Esophagus muscularis mucosa (tissue), 4 donors: ENCODE data around the gene NSUN7. TPM values are rescaled to one million over a fixed set of nuclear protein-coding genes. Genes with fewer than 3 reads are reported as not detected.

ENCODE experiments used
- DNase-seq: peaks from one replicate; pipeline ENCODE4 v3.0.0-alpha.2; 2017; ENCODE audit errors: extremely low spot score
- H3K27ac ChIP-seq, 4 donors: fragments of 200-600 bp; sonication (generic); replicated peaks in 1 of 4; 1 replicate in 3 of 4; 2 replicates in 1 of 4; pipeline ENCODE4 v1.5.1; 2016 to 2019; ENCODE audit warnings: mild to moderate bottlenecking in 1 of 4
- H3K27me3 ChIP-seq, 4 donors: fragments of 200-600 bp; sonication (generic); one replicate each; pipeline versions ENCODE4 v1.5.1 to v1.6.0; 2016 to 2019
- H3K36me3 ChIP-seq, 4 donors: fragments of 200-600 bp; sonication (generic); one replicate each; pipeline ENCODE4 v1.5.1; 2016 to 2019
- H3K4me1 ChIP-seq, 4 donors: fragments of 200-600 bp; sonication (generic); one replicate each; pipeline ENCODE4 v1.5.1; 2016 to 2019
- H3K4me3 ChIP-seq, 4 donors: fragments of 200-600 bp; sonication (generic); 1 replicate in 2 of 4; 2 replicates in 2 of 4; pipeline ENCODE4 v1.5.1; 2016 to 2019; ENCODE audit warnings: mild to moderate bottlenecking in 4 of 4, moderate library complexity in 1 of 4
- H3K9me3 ChIP-seq, 4 donors: fragments of 200-600 bp; sonication (generic); 1 replicate in 3 of 4; 2 replicates in 1 of 4; pipeline ENCODE4 v1.5.1; 2016 to 2019
- EP300 ChIP-seq: sonication (generic); formaldehyde crosslinking; IDR thresholded peaks from one replicate; pipeline ENCODE4 v1.6.1; 2017; ENCODE audit warnings: antibody characterized with exemption
- POLR2A ChIP-seq: fragments of 450-650 bp; IDR thresholded peaks from one replicate; pipeline ENCODE4 v1.6.1; 2017; ENCODE audit warnings: antibody characterized with exemption, moderate library complexity, mild to moderate bottlenecking, low read depth
- POLR2AphosphoS5 ChIP-seq, 2 donors: sonication (generic); formaldehyde crosslinking; IDR thresholded peaks; one replicate each; pipeline ENCODE4 v1.6.1; 2017; ENCODE audit warnings: antibody characterized with exemption in 2 of 2
- WGBS: methylation state at CpG from one replicate; pipeline ENCODE4 v1.1.5; 2018; 5-methylcytosine and 5-hydroxymethylcytosine counted together
- intact Hi-C: fragments of 100-400 bp; cut with DNase I; formaldehyde crosslinking; loops from one replicate; pipeline ENCODE4 v1.15.1; 2023
- total RNA-seq, 4 donors: library from RNA; depleted of rRNA; stranded (reverse); fragments of >200 nt; gene quantifications; one replicate each; pipeline versions ENCODE4 v1.1.0 to v1.2.1, GENCODE V29; 2016
- TF ChIP-seq, protein P1 (sequence below), 3 experiments: fragments of 200-600 bp in 2 of 3; fragments of 450-650 bp in 1 of 3; sonication (generic) in 2 of 3; IDR thresholded peaks; one replicate each; pipeline ENCODE4 v1.5.1; 2017 to 2019; ENCODE audit warnings: antibody characterized with exemption in 3 of 3, mild to moderate bottlenecking in 2 of 3, moderate library complexity in 1 of 3

NSUN7 gene
- total RNA-seq, 4 donors from 2014 or later = 0.83 to 7.1 (median 2.8) TPM

- no peaks in the 10 kb centered on the region for H3K36me3 ChIP-seq
- H3K4me3 ChIP-seq = no peak overlapping the region
- H3K27me3 ChIP-seq = no peaks in the 10 kb centered on the region
- no peak overlapping the region for H3K27ac ChIP-seq
- WGBS = 73% methylated on average over 7 of the region's 7 CpGs
- H3K9me3 ChIP-seq = no peaks in the 10 kb centered on the region
- intact Hi-C loops = loop anchor here (10.0 kb wide), 1 partner anchor 161 kb away; no protein-coding TSS in a partner anchor
- peaks cover 0 to 4% (median 0%) of the 10 kb centered on the region in 4 donors for H3K4me1 ChIP-seq
- no peak for DNase-seq
- TF ChIP-seq POLR2A (no peak), POLR2AphosphoS5 (IDR thresholded peaks at IDR 0.05) (no peak), EP300 (no peak)
- TF ChIP-seq, protein P1, sequence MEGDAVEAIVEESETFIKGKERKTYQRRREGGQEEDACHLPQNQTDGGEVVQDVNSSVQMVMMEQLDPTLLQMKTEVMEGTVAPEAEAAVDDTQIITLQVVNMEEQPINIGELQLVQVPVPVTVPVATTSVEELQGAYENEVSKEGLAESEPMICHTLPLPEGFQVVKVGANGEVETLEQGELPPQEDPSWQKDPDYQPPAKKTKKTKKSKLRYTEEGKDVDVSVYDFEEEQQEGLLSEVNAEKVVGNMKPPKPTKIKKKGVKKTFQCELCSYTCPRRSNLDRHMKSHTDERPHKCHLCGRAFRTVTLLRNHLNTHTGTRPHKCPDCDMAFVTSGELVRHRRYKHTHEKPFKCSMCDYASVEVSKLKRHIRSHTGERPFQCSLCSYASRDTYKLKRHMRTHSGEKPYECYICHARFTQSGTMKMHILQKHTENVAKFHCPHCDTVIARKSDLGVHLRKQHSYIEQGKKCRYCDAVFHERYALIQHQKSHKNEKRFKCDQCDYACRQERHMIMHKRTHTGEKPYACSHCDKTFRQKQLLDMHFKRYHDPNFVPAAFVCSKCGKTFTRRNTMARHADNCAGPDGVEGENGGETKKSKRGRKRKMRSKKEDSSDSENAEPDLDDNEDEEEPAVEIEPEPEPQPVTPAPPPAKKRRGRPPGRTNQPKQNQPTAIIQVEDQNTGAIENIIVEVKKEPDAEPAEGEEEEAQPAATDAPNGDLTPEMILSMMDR (IDR thresholded peaks at IDR 0.05) = no peak
Measured at GRCh38 chr4:40733752-40734151, 16.0 kb upstream of the NSUN7 start.

- no peaks in the 10 kb centered on the region for H3K9me3 ChIP-seq
- no peaks in the 10 kb centered on the region for H3K36me3 ChIP-seq
- intact Hi-C loops = loop anchor here (10.0 kb wide), 1 partner anchor 160 kb away; no protein-coding TSS in a partner anchor
- H3K4me1 ChIP-seq = peaks cover 0 to 4% (median 0%) of the 10 kb centered on the region in 4 donors
- no peaks in the 10 kb centered on the region for H3K27me3 ChIP-seq
- TF ChIP-seq POLR2AphosphoS5 (IDR thresholded peaks at IDR 0.05) (no peak), EP300 (no peak), POLR2A (no peak)
- TF ChIP-seq, protein P1 (IDR thresholded peaks at IDR 0.05) = no peak
- no peak overlapping the region for H3K27ac ChIP-seq
- WGBS = 79% methylated on average over 5 of the region's 5 CpGs
- no peak overlapping the region for H3K4me3 ChIP-seq
- DNase-seq = no peak
Measured at GRCh38 chr4:40734497-40734896, 15.3 kb upstream of the NSUN7 start.

DNA sequence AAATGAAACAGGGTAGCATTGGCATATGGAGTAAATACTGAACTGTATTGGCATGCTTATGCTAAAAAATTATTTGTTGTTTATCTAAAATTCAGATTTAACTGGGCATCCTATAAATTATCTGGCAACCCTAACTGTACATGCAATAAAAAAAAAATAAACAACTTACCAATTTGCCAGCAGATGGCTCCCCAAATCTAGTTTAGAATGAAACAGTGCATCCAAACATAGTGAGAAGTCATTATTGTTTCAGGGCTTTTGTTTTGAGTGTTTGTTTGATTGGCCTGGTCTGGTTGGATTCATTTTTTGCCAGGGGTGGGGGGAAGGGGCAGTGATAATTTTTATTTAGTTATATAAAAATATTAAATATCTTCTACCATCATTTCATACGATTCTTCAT lies 12.8 kb upstream of the NSUN7 start:
- Histone ChIP-seq H3K4me3 (no peak overlapping the region), H3K4me1 (peaks cover 0 to under 1% (median 0%) of the 10 kb centered on the region in 4 donors), H3K27ac (no peak overlapping the region), H3K9me3 (no peaks in the 10 kb centered on the region), H3K27me3 (no peaks in the 10 kb centered on the region), H3K36me3 (no peaks in the 10 kb centered on the region)
- TF ChIP-seq EP300 = no peak
- TF ChIP-seq, protein P1 (IDR thresholded peaks at IDR 0.05) = peak; percentile 16 to 29 (median 19)
- WGBS = 58% methylated on average over 1 of the region's 1 CpG
- intact Hi-C loops = loop anchor here (10.0 kb wide), 1 partner anchor 158 kb away; no protein-coding TSS in a partner anchor
- DNase-seq = no peak

DNA sequence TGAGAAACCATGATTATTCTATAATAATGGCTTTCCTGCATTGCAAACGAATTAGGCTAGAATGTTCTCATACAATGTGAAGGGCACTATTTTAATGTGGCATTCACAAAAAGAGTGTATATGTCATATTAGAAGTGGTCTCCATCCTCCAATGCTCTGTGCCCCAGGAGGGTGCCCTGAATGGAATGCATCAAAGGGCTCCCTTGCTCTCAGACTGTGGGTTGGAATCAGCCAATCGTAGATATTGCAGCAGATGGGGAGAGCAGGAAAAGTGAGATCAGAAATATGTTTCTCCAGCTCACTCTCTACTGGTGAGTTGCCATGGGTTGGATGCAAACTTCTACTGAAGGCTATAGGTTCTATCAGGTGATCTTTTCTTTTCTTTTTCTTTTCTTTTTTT lies 11.9 kb upstream of the NSUN7 start:
- DNase-seq = no peak
- H3K9me3 ChIP-seq = no peaks in the 10 kb centered on the region
- no peaks in the 10 kb centered on the region for H3K36me3 ChIP-seq
- no peak for TF ChIP-seq EP300
- TF ChIP-seq, protein P1 (IDR thresholded peaks at IDR 0.05) = no peak
- no peak for TF ChIP-seq POLR2AphosphoS5 (IDR thresholded peaks at IDR 0.05)
- TF ChIP-seq POLR2A = no peak
- no peak overlapping the region for H3K4me3 ChIP-seq
- no peaks in the 10 kb centered on the region for H3K4me1 ChIP-seq
- H3K27me3 ChIP-seq = no peaks in the 10 kb centered on the region
- 71% methylated on average over 2 of the region's 2 CpGs for WGBS
- no peak overlapping the region for H3K27ac ChIP-seq
- intact Hi-C loops = loop anchor here (10.0 kb wide), 1 partner anchor 157 kb away; no protein-coding TSS in a partner anchor

DNA sequence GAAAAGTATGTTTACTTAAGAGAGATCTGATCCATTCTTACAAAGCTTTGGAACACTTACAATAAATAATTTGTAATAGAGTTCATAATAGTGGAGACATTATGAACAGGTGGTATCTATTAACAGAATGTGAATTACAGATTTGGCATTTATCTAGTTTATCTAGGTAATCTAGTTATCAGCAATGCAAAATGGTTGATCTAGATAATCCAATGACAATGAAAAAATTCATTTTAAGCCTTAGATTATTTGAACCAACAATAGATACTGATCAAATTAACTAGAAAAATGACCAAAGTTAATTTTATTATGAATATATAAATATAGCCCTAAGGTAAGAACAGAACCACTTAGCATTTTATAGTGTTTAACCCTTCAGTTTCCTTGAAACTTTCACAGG lies 10.4 kb upstream of the NSUN7 start:
- Histone ChIP-seq H3K27ac (no peak overlapping the region), H3K36me3 (no peaks in the 10 kb centered on the region), H3K27me3 (no peaks in the 10 kb centered on the region), H3K9me3 (no peaks in the 10 kb centered on the region), H3K4me3 (no peak overlapping the region), H3K4me1 (no peaks in the 10 kb centered on the region)
- intact Hi-C loops = loop anchor here (10.0 kb wide), 1 partner anchor 155 kb away; no protein-coding TSS in a partner anchor
- TF ChIP-seq, protein P1 (IDR thresholded peaks at IDR 0.05) = no peak
- TF ChIP-seq POLR2A (no peak), EP300 (no peak), POLR2AphosphoS5 (IDR thresholded peaks at IDR 0.05) (no peak)
- no peak for DNase-seq
